Left hindlimb (tissue), 1 donor: Measurements from ENCODE around the gene CD6.

Experiments used
- DNase-seq: peaks from one replicate; pipeline ENCODE4 v3.0.0-alpha.2; 2018

The CD6 gene, protein sequence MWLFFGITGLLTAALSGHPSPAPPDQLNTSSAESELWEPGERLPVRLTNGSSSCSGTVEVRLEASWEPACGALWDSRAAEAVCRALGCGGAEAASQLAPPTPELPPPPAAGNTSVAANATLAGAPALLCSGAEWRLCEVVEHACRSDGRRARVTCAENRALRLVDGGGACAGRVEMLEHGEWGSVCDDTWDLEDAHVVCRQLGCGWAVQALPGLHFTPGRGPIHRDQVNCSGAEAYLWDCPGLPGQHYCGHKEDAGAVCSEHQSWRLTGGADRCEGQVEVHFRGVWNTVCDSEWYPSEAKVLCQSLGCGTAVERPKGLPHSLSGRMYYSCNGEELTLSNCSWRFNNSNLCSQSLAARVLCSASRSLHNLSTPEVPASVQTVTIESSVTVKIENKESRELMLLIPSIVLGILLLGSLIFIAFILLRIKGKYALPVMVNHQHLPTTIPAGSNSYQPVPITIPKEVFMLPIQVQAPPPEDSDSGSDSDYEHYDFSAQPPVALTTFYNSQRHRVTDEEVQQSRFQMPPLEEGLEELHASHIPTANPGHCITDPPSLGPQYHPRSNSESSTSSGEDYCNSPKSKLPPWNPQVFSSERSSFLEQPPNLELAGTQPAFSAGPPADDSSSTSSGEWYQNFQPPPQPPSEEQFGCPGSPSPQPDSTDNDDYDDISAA

DNA sequence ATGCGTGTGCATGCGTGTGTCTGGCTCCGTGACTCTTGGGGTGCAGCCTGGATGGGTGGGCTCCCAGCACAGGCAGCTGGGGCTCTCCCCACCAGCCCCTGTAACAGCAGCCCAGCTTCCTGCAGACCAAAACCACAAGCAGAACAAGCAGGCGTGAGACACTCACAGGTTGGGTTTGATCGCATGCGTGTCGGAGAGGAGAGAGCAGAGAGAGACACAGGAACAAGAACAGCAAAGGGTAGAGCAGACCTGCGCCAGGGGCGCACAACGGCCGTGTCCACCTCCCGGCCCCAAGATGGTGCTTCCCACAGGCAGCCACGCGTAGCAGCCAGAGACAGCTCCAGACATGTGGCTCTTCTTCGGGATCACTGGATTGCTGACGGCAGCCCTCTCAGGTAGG, at the start of gene CD6:
Gene CD6 (plus strand): TSS at position 161 of the 400 bp plus-strand sequence. CDS start 186 bp downstream, at position 347.
- DNase-seq = no peak

DNA sequence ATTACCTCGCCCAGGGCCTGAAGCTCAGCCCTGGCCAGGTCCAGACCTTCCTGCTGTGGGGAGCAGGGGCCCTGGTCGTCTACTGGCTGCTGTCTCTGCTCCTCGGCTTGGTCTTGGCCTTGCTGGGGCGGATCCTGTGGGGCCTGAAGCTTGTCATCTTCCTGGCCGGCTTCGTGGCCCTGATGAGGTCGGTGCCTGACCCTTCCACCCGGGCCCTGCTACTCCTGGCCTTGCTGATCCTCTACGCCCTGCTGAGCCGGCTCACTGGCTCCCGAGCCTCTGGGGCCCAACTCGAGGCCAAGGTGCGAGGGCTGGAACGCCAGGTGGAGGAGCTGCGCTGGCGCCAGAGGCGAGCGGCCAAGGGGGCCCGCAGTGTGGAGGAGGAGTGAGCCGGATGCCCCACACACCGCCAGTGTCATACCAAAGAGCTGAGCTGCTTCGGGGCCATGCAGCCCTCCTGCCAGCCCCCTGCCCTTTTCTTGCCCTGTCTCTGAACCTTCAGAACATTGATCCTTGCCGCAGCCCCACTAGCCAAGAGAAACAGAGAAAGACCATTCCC, 49.6 kb upstream of the CD6 start:
- no peak for DNase-seq

DNA sequence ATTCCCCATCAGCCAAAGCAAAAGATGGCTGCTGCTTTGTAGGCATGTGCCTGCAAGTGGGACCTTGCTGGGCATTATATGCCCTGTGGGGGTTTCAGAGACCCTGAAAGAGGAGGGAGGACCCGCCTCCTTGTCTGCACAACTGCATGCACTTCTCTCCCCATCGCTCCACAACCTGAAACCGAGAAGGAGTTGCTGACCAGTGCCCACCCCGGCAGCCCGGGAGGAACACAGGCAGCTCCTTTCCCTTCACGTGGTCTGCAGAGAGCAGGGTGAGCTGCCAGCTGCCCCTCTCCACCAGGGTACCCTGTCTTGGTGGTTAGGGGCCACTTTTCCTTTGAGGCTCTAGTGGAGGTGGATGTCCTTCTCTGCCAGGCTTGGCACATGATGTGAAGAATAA, 48.6 kb upstream of the CD6 start:
- no peak for DNase-seq

DNA sequence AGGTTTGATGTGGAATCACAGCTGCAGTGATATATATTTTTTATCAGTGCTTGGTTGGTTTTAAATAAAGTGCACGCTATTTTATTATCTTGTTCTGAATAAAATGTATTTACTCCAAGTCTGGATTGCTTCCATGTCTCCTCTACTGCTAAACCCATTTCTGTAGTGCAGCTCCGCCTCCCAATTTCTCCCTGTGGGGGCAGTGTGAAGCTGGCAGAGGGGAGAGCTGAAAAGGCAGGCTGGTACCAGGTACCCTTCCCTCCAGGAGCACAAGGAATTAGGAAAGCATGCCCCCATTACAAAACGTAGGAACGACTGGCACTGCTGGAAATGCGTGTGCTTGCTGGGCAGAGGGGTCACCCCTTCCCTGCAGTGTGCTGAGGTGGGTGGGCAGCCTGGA, 48.2 kb upstream of the CD6 start:
- no peak for DNase-seq

DNA sequence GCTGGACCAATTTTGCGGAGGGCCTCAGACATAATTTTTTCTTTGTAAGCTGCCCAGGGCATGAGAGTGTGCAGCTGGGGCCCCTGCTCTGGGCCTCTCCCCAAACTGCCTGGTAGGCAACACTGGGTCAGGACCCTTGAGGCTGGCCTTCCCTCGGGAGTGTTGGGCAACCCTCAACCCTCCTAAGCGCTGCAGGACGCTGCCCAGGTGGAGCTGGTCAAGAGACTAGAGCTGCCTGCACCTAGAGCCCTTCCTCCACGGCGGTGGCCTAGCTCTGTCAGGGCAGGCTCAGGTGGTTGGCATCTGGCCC, 47.7 kb upstream of the CD6 start:
- DNase-seq = no peak

DNA sequence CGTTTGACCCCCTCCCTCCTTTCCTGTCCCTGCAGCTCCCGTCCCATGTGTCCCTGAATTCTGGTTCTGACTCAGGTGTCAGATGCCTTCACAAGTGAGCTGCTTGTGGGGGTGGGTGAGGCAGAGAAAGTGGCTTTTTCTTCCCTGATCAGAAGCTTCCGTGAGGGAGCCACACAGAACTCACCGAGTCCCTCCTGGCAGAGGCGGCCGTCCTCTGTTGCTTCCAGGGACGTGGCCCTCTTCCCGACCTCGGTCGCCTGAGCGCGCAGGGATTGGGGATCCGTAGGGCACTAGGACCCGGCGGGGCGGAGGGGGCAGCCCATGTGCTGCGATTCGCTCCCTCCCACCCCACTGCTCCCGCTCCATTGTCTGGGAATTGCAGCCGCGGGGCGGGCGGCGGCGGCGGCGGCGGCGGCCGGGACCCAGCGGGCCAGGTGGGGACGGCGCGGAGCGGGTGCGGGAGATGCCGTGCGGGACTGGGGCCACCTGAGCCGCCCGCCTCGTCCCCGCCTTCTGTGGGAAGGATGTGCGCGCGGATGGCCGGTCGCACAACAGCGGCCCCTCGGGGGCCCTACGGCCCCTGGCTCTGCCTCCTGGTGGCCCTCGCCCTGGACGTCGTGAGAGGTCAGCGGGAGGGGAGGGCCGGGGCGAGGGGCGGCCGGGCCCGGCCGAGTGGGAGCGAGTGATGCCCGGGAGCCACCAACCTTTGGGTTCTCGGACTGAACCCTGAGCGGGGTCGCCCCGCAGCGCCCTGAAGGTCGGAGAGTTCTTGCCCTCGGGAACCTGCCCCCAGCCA, 47.2 kb upstream of the CD6 start, which contains the start of gene TMEM132A:
Gene TMEM132A (plus strand): TSS at position 351 of the 796 bp plus-strand sequence. CDS start 174 bp downstream, at position 525.
- DNase-seq = peak; percentile 86

DNA sequence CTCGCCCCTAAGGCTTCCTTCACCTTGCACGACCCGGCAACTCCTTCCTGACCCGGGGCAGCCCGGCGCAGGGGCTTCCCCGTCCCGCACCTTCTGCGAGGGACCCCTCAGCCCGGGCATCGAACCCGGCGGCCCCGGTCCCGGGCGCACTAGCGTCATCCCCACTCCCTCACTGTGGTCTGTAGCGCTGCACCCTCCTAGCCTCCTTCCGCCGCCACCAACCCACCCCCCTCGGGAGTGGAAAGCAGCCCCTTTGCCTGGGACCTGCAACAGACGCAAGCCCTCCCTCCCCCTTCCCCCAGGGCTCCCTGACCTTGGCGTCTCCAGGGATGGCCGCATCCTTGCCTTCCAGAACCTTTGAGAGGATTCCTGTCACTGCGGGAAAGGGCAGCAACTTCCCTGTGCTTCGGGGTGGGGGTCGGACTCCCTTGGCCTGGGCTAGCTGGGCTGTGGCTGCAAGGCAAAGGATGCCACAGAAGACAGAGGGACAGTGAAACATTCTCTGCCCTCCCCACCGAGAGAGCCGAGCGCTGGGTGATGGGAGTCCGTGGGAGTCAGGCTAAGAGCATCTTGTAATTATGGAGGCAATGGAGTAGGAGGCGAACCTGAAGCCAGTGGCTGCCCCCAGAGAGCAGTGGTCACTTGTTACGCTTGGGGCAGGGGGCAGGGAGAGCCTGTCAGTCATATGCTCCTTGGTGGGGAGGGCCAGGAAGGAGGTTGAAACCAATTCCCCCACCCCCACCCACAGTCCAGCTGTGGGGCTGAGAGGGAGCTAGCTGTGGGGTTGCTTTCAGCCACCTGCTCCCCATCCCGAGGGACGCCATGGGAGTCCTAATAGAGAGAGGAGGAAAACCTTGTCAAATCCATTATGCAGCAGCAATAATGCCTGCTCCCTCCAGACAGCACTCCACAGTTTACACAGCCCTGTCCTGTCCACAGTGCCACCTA, 46.3 kb upstream of the CD6 start:
- DNase-seq = no peak

DNA sequence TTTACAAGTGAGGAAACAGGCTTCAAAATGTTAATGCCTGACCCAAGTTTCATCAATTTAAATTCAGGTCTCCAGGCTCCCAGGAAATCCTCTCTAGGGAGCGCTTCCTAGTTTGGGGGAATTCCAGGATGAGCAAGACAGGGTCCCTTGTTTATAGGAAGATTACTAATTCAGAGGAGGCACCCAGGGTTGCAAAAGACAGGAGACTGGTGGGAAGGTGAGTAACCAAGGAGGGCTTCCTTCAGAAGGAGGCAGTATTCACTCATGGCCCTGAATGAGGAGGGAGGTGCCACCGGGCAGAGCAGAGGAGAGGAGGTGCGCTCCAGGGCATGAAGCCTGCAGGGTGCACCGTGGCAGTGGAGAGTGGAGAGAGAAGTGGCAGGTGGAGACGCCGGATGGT, 45.6 kb upstream of the CD6 start:
- DNase-seq = no peak

DNA sequence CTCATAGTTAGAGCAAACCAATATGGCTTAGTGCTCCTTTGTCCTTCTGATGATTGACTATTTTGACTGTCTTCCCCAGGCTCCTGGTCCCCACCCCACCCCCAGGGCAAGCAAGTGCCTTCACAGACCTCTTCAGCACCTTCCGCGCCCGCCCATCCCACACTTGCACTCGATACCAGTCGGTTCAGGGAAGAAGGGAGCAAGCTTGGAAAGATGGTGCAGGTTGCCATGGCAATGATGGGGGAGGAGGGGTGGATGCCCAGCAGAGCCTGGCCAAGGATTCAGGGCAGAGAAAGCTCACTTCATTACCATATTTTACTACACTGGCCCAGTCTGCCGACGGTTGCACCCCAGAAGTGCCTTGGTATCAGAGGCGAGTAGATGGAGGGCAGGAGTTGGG, 45.0 kb upstream of the CD6 start:
- DNase-seq = no peak

DNA sequence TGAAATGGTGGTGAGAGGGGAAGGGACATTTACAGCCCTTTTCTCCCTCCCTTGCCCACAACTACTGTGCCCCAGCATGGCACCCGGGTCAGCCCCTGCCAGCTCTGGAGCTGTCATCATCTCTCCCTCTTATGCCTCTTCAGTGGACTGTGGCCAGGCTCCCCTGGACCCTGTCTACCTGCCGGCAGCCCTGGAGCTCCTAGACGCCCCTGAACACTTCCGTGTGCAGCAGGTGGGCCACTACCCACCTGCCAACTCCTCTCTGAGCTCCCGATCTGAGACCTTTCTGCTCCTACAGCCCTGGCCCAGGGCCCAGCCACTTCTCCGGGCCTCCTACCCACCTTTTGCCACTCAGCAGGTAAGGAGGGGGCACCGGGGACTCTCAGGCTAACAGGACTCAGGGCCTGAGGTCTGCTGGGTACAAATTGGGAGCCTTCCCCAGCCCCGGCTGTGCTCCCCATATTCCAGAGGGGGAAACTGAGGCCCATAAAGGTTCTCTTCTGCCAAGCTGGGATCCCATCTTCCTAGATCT, 44.4 kb upstream of the CD6 start:
- no peak for DNase-seq

DNA sequence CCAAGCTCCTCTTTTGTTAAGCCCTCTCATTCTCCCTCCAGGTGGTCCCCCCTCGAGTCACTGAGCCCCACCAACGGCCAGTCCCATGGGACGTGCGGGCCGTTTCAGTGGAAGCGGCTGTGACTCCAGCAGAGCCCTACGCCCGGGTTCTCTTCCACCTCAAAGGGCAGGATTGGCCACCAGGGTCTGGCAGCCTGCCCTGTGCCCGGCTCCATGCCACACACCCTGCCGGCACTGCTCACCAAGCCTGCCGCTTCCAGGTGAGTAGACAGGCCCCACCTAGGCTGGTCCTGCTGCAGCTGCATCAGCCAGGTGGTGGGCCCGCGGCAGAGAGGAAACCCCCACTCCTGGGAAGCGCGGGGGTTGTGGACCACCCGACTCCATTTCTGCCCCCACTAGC, 43.9 kb upstream of the CD6 start:
- no peak for DNase-seq

DNA sequence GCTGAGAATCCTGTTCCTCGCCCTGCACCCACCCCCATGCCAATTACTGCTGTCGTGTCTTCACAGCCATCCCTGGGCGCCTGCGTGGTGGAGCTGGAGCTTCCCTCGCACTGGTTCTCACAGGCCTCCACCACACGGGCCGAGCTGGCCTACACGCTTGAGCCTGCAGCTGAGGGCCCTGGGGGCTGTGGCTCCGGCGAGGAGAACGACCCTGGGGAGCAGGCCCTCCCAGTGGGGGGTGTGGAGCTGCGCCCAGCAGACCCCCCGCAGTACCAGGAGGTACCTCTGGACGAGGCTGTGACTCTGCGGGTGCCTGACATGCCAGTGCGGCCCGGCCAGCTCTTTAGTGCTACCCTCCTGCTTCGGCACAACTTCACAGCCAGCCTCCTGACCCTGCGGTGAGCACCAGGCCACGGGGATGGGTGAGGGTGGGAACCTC, 42.9 kb upstream of the CD6 start:
- DNase-seq = no peak

DNA sequence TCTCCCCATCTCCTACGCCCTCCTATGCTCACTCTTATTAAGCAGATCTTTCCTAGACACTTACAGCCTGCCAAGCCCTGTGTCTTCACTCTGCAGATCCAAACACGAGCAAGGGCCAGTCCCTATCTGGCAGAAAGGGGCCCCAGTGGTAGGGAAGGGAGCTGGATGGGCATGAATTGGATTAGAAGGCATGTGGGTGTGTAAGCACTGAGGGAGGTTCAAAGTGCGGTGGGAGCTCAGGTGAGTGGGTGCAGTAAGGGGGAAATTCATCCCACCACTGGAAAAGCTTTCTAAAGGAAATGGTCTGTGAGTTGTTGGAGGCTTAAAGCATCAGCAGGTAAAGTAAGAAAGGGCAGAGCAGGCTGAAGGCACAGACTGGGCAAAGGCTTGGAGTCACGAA, 41.7 kb upstream of the CD6 start:
- DNase-seq = no peak

DNA sequence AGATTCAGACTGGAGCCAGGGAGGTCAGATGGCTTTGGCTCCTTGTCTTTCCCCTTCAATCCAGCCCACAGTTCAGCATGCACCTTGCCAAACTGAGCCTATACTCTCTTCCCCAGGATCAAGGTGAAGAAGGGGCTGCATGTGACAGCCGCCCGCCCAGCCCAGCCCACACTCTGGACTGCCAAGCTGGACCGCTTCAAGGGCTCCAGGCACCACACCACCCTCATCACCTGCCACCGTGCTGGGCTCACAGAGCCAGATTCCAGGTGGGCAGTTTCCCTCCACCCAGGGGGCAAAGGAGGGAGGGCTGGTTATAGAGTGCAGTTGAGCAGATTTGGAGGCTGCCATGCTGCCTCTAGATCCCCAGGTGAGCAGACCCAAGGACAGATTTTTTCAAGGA, 41.1 kb upstream of the CD6 start:
- no peak for DNase-seq

DNA sequence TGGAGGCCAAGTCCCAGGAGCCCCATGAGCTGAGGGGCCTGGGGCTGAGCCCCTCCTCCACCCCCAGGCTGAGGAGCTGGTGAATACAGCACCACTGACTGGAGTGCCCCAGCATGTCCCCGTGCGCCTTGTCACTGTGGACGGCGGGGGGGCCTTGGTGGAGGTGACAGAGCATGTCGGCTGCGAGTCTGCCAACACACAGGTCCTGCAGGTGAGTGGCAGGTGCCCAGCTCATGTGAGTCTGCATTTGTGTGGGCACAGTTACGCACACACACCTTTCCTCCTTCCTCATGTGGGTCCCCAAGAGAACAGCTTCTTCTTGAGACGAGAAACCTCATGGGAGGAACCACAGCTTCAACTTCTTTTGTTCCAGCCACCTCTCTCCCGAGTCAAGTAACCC, 39.6 kb upstream of the CD6 start:
- no peak for DNase-seq

DNA sequence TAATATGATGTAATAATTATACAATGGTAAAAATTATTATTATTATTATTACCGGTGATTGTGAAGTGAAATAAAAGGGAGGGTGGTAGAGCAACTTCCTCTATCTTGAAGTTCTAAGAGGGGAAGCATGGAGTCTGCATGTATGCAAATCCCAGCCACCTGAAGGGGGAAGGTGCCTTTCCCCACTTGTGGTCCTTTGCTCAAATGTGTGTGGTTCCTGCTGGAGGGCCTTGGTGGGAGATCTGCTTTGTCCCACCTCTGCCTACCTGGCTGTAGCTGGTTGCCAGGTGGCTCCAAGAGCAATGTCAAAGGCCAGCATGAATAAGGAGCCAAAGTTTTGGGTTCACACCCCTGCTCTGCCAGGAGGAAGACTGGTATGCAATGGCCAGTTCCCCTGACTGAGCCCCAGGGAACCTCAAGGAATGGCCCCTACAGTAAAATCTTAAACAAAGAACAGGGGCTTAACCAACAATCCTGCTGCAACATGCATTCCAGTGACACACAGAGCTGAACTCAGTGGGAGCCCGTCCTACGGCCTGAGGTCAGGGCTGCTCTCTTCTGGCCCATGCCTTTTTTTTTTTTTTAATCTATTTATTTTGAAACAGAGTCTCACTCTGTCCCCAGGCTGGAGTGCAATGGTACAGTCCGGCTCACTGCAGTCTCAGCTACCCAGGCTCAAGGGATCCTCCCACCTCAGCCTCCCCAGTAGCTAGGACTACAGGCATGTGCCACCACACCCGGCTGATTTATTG, 38.7 kb upstream of the CD6 start:
- no peak for DNase-seq

DNA sequence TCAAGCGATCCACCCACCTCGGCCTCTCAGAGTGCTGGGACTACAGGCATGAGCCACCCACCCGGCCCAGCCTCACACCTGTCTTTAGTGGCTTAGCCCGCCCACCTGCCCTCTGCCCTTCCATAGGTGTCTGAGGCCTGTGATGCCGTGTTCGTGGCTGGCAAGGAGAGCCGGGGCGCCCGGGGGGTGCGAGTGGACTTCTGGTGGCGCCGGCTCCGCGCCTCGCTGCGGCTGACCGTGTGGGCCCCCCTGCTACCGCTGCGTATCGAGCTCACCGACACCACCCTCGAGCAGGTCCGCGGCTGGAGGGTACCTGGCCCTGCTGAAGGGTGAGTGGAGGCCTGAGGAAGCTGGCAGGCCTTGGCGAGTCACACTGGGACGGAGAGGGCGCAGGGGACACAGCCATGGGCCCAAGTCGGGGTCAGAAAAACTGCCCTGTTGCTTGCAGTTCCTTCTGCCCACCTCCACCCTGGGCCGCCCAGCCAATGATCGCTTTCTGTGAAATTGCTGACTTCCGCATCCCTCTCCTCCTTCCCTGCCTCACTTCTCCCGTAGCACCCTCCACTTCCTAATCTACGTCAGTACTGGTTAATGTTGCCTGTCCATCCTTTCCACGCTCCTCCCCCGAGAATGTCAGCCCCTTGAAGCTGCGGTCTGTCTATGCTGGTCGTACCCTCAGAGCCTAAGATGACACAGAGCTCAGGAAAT, 37.9 kb upstream of the CD6 start:
- no peak for DNase-seq

DNA sequence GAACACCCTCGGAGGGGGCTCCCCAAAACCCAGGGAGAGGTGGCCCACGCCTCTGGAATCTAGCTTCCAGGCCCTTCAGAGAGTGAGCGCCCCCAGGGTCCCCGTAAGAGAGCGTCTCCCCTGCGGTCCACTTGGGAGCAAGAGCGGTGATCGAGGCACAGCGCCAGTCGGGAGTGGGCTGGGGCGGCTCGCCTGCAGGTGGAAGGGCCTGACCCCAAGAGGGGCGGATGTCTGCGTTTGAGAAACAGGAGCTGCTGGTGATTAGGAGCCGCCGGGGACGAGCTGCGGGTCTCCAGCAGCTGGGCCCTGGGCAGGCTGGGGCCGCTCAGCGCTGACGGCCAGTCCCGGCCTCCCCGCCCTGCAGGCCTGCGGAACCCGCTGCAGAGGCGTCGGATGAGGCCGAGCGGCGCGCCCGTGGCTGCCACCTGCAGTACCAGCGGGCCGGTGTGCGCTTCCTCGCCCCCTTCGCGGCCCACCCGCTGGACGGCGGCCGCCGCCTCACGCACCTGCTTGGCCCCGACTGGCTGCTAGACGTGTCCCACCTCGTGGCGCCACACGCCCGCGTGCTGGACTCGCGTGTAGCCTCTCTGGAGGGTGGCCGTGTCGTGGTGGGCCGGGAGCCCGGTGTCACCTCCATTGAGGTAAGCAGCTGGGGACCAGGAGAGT, 37.2 kb upstream of the CD6 start:
- DNase-seq = no peak

DNA sequence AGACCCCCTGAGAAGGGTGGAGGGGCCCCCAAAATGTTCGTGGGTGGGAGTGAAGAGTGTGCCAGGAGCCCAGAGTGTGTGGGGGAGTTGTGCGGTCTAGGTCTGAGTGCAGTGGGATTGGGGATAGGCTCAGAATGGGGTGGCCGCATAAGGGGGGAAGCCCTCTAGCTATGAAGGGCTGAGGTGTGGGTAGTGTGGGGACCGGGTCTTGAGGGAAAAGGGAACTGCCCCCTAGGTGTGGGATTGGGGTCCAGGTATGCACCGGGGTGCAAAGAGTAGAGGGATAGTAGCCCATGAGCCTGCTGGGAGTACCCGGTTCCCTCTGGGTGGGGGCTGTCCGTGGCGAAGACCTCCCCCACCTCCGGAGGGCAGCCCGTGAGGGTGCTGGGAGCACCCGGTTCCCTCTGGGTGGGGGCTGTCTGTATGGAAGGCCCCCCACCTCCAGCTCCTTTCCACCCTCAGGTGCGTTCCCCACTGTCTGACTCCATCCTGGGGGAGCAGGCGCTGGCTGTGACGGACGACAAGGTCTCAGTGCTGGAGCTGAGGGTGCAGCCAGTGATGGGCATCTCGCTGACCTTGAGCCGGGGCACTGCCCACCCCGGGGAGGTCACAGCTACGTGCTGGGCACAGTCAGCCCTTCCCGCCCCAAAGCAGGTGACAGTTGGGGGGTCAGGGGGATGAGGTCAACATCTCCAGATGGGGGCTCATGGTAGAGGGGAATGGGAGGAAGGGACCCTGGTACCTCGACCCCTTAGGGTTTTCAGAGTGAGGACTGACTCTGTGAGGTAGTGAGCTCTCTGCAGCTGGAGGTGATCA, 36.5 kb upstream of the CD6 start:
- no peak for DNase-seq
